SW 1271 (cell line): ENCODE results near the gene HBA2.
"Not testable (repeated sequence)": the region's sequence is repeated elsewhere in the genome, so short reads cannot be mapped to it uniquely, and the experiment has no call there.

Source experiments
- DNase-seq, 2 experiments: peaks; one replicate each; lab custom pipeline; 2025; lab: John Stamatoyannopoulos, UW

Gene HBA2

GRCh38 chr16:172374-172941, at the start of gene HBA2:
Gene HBA2, plus strand, starts transcription at chr16:172876. Its CDS starts 37 bp downstream, at chr16:172913.
- not testable (repeated sequence) for DNase-seq

DNA sequence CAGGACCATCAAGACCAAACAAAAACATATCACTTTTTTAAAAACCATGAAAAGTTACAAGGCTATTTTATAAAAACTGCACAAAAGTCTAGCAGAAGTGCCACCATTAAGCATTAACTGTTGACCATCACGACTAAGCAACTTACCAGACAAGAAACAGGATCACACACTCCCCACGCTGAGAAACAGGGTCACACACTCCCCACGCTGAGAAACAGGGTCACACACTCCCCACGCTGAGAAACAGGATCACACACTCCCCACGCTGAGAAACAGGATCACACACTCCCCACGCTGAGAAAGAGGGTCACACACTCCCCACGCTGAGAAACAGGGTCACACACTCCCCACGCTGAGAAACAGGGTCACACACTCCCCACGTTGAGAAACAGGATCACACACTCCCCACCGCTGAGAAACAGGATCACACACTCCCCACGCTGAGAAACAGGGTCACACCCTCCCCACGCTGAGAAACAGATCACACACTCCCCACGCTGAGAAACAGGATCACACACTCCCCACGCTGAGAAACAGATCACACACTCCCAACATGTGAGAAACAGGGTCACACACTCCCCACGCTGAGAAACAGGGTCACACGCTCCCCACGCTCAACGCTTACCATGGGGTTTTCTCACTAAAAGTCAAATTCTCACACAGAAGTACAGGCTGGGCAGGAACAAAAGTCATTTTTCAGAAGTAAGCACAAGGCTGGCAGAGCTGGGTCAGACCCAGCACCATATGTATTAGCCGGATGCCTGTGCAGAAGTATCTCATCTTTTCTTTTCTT, 48.9 kb upstream of the HBA2 start:
- not testable (repeated sequence) for DNase-seq

DNA sequence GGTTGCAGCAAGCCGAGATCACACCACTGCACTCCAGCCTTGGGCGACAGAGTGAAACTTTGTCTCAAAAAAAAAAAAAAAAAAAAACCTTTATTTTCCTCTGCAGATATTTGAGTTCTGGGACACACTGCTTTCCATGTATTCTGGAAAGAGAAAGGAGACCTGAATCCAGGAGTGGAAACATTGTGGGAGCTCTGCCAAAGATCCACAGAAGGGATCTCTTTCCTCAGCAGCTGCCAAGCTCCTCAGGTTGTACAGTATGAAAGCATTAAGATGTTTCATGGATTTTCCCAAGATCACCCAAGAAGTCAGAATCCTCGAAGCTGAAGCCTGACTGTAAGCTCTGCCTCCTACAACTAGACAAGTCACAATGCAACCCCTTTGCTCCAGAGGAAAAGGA, 47.7 kb upstream of the HBA2 start:
- no peak for DNase-seq

GRCh38 chr16:129075-129474, 43.6 kb upstream of the HBA2 start:
- DNase-seq, result no peak

- no peak for DNase-seq
Measured at GRCh38 chr16:130533-131173, 42.0 kb upstream of the HBA2 start.

GRCh38 chr16:132120-132519, 40.6 kb upstream of the HBA2 start:
- no peak for DNase-seq

GRCh38 chr16:133716-134115, 39.0 kb upstream of the HBA2 start:
- no peak for DNase-seq

- no peak for DNase-seq
Measured at GRCh38 chr16:138049-138417, 34.6 kb upstream of the HBA2 start.

DNA sequence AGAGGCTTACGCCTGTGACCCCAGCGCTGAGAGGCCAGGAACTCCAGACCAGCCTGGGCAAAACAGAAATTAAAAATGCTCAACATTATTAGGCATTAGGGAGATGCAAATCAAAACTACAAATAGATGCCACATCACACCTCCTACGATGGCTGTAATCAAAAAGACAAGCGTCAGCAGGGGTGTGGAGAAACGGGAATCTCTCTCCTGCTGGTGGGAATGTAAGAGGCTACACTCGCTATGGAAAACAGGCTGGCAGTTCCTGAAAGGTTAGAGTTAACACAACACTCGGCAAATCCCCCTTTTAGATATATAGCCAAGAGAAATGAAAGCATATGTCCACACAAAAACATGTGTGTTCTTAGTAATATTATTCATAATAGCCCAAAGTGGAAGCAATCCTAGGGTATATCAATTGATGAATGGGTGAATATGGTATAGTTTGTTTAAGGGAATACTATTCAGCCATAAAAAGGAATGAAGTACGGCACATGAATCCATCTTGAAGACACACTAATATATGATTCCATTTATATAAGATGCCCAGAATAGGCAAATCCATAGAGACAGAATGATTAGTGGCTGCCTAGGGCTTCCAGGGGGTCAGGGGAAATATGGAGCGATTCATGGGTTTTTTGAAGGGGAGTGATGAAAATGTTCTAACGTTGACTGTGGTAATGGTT, 32.4 kb upstream of the HBA2 start:
- no peak for DNase-seq

GRCh38 chr16:142405-142967, 30.2 kb upstream of the HBA2 start:
- no peak for DNase-seq

- DNase-seq, result no peak
Measured at GRCh38 chr16:143047-143446, 29.6 kb upstream of the HBA2 start.

DNA sequence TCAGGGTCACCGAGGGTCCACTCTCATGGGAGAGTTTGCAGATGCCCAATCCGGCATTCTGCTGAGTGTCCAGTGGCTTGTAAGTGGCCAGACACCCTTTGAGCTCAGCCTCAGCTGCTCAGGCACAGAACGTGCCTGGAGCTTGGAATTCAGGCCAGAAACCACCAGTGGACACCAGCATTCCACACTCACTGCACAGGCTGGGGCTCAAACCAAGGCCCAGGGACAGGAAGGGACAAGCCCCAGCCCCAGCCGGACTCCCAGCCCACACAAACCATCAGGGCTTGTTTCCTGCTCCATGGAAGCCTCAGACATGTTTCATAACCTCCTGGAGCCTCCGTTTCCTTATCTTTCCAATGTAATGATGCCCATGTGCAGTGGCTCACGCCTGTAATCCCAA, 29.2 kb upstream of the HBA2 start:
- no peak for DNase-seq

GRCh38 chr16:144797-145252, 27.9 kb upstream of the HBA2 start:
- DNase-seq, result no peak

DNA sequence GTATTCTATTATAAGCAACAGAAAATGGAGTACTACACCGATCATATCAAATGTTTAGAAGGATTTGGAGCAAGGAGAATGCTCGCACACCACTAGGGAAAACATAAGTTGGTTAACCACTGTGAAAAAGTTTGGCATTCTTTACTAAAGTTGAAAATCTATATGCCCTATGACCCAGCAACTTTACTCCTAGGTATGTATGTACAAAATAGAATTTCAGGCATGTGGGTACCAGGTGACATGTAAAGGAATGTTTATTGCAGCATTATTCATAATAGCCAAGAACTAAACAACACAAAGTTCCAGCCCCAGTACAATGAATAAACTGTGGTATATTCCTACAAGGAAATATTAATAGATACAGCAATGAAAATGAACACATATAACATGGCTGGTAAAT, 26.0 kb upstream of the HBA2 start:
- DNase-seq, result no peak

GRCh38 chr16:149024-149660, 23.5 kb upstream of the HBA2 start:
- no peak for DNase-seq

DNA sequence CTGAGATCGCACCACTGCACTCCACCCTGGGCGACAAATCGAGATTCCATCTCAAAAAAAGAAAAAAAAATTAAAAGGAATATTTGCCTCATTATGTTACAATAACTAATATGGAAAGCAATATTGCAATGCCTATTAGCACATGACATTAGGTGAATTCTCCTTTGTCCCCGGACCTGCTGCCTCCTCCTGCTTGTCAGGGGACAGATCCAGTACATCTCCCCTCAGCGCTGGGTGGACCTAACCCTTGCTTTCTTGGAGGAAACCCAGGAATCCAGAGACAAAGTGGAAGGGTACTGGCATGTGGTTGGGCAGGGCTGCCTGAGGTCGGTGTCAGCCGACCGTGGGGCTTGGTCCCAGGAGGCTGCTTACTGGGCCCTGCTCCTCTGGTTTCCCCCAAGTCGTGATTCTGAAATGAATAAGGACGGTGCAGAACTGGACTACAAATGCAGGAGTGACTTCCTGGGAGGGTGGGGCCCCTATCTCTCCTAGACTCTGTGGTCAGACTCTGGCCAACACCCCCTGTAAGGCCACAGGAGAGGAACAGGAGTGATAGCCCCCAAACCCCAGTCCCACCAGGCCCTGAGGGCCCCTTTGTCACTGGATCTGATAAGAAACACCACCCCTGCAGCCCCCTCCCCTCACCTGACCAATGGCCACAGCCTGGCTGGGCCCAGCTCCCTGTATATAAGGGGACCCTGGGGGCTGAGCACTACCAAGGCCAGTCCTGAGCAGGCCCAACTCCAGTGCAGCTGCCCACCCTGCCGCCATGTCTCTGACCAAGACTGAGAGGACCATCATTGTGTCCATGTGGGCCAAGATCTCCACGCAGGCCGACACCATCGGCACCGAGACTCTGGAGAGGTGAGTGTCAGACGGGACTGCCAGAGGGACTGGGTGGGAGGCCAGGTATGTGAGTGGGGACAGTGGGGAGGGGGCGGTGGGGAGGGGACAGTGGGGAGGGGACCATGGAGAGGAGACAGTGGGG, 20.2 kb upstream of the HBA2 start, which contains the start of gene HBZ:
Gene HBZ, plus strand, starts transcription at position 504 of the 988 bp plus-strand sequence. Its CDS starts 266 bp downstream, at position 770.
- no peak for DNase-seq

DNA sequence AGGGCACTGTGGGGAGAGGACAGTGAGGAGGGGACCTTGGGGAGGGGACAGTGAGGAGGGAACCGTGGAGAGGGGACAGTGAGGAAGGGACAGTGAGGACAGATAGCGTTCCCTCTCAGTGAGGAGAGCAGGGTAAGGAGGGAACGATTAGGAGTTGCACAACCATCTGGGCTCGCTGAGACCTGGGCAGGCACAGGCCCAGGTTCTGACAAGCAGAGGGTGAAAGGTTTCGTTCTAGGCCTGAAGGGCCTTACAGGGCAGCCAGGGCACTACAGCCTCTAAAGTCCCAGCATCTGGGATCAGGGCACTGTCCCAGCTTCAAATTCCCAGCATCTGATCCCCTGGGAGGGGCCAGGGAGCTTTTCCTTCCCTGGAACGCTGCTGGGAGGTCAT, 19.6 kb upstream of the HBA2 start:
- not testable (repeated sequence) for DNase-seq

DNA sequence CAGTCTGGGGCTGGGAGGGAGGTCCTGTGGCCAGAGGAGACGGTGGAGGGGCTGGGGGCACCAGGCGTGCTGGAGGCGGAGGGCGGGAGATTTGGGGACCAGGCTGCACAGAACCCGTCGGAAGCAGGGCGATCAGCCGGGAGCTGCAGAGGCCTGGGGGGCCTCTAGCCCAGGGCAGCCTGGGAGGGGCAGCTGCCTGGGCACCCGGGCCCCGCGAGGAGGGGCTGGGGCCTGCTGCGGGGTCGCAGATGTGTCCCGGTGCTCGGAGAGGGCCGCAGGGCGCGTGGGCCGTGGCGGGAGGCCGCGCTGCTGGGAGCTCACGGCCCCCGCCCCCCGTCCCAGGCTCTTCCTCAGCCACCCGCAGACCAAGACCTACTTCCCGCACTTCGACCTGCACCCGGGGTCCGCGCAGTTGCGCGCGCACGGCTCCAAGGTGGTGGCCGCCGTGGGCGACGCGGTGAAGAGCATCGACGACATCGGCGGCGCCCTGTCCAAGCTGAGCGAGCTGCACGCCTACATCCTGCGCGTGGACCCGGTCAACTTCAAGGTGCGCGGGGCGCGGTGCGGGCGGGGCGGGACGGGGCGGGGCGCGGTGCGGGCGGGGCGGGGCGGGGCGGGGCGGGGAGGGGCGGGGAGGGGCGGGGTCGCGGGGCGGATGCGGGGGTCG, 19.0 kb upstream of the HBA2 start:
- DNase-seq, result not testable (repeated sequence)

DNA sequence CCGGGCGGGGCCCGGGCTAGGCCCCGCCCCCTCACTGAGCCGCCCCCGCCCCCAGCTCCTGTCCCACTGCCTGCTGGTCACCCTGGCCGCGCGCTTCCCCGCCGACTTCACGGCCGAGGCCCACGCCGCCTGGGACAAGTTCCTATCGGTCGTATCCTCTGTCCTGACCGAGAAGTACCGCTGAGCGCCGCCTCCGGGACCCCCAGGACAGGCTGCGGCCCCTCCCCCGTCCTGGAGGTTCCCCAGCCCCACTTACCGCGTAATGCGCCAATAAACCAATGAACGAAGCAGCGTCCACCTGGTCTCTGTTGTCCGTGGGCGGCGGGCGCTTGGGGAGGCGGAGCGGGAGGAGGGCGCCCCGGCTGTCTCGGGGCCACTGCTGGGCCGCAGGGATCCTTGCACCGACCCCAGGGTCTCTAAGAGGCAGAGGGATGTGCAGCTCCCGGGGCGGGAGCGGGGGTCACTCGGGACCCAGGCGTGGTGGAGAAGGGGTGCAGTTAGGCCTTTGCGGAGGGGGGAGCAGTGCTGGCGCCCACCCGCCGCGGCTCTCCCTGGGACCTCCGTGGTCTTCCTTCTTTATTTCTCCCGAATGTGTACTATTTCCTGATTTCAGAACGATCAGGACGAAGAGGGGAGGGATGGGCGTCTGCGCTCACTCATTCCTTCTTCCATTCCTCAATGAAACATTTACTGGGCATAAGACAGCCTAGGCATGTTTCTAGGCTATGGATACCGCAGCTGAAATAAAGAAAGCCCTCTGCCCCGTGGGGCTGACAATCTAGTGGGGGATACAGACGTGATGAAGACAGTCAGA, 18.3 kb upstream of the HBA2 start:
- no peak for DNase-seq
